ENCODE data around the gene ZDHHC20.

Gene ZDHHC20

GRCh38 chr13:21342699-21343442 lies 116.2 kb downstream of the ZDHHC20 start:
- H3K36me3 ChIP-seq (ENCODE audit: control insufficient read depth, insufficient read depth, low read length) = no peaks in the 10 kb centered on the region
- H3K9ac ChIP-seq (ENCODE audit: low read length) = no peak overlapping the region
- H3K27ac ChIP-seq (ENCODE audit: low read depth, low read length) = no peak overlapping the region
- no peaks in the 10 kb centered on the region for H3K27me3 ChIP-seq (ENCODE audit: control insufficient read depth, insufficient read depth, low read length)
- H3K9me3 ChIP-seq (ENCODE audit: control insufficient read depth, insufficient read depth, low read depth, low read length) = no peaks in the 10 kb centered on the region
- H3K4me1 ChIP-seq (ENCODE audit: control insufficient read depth, insufficient read depth, low read length) = peaks cover 12% of the 10 kb centered on the region
- H3K4me3 ChIP-seq (ENCODE audit: low read depth, low read length) = no peak overlapping the region

GRCh38 chr13:21341637-21342422 lies 117.3 kb downstream of the ZDHHC20 start:
- Histone ChIP-seq H3K27ac (ENCODE audit: low read depth, low read length) (no peak overlapping the region), H3K27me3 (ENCODE audit: control insufficient read depth, insufficient read depth, low read length) (no peaks in the 10 kb centered on the region), H3K9ac (ENCODE audit: low read length) (no peak overlapping the region), H3K36me3 (ENCODE audit: control insufficient read depth, insufficient read depth, low read length) (no peaks in the 10 kb centered on the region), H3K4me1 (ENCODE audit: control insufficient read depth, insufficient read depth, low read length) (peaks cover 18% of the 10 kb centered on the region), H3K4me3 (ENCODE audit: low read depth, low read length) (no peak overlapping the region), H3K9me3 (ENCODE audit: control insufficient read depth, insufficient read depth, low read depth, low read length) (no peaks in the 10 kb centered on the region)

- Histone ChIP-seq H3K4me1 (ENCODE audit: control insufficient read depth, insufficient read depth, low read length) (peaks cover 18% of the 10 kb centered on the region), H3K4me3 (ENCODE audit: low read depth, low read length) (no peak overlapping the region), H3K9ac (ENCODE audit: low read length) (no peak overlapping the region), H3K27ac (ENCODE audit: low read depth, low read length) (no peak overlapping the region), H3K27me3 (ENCODE audit: control insufficient read depth, insufficient read depth, low read length) (no peaks in the 10 kb centered on the region), H3K9me3 (ENCODE audit: control insufficient read depth, insufficient read depth, low read depth, low read length) (0 out of 2 replicates have a peak, but pooled peaks cover 3% of the 10 kb centered on the region), H3K36me3 (ENCODE audit: control insufficient read depth, insufficient read depth, low read length) (no peaks in the 10 kb centered on the region)
Observed at GRCh38 chr13:21338639-21339278, 120.3 kb downstream of the ZDHHC20 start.

- Histone ChIP-seq H3K4me3 (ENCODE audit: low read depth, low read length) (no peak overlapping the region), H3K27ac (ENCODE audit: low read depth, low read length) (no peak overlapping the region), H3K9ac (ENCODE audit: low read length) (no peak overlapping the region), H3K36me3 (ENCODE audit: control insufficient read depth, insufficient read depth, low read length) (no peaks in the 10 kb centered on the region), H3K27me3 (ENCODE audit: control insufficient read depth, insufficient read depth, low read length) (no peaks in the 10 kb centered on the region), H3K9me3 (ENCODE audit: control insufficient read depth, insufficient read depth, low read depth, low read length) (0 out of 2 replicates have a peak, but pooled peaks cover 3% of the 10 kb centered on the region), H3K4me1 (ENCODE audit: control insufficient read depth, insufficient read depth, low read length) (peaks cover 18% of the 10 kb centered on the region)
Observed at GRCh38 chr13:21338156-21338555, 120.9 kb downstream of the ZDHHC20 start.

GRCh38 chr13:21336609-21337349 lies 122.3 kb downstream of the ZDHHC20 start:
- Histone ChIP-seq H3K9me3 (ENCODE audit: control insufficient read depth, insufficient read depth, low read depth, low read length) (0 out of 2 replicates have a peak, but pooled peaks cover 3% of the 10 kb centered on the region), H3K9ac (ENCODE audit: low read length) (no peak overlapping the region)

DNA sequence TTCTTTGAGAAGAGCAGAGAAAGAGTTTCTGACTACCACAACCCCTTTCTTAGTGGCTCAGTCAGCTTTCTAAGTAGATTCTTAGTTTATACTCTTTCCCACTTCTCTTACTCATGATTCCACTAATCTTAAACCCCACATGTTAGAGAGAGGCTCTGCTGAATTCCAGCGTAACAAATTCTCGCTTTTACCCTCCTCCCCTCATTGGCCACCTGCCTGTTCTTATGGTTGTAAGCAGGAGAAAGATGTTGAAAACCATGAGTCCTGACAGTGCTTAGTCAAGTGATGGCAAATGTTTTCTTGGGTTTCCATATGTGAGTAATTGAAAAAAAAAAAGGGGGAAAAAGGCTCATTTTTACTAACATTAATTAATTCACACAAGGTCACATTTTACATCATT lies 125.9 kb downstream of the ZDHHC20 start:
- peaks cover 23% of the 10 kb centered on the region for H3K4me1 ChIP-seq (ENCODE audit: control insufficient read depth, insufficient read depth, low read length)
- H3K27ac ChIP-seq (ENCODE audit: low read depth, low read length) = no peak overlapping the region
- no peaks in the 10 kb centered on the region for H3K27me3 ChIP-seq (ENCODE audit: control insufficient read depth, insufficient read depth, low read length)
- 0 out of 2 replicates have a peak, but pooled peaks cover 3% of the 10 kb centered on the region for H3K9me3 ChIP-seq (ENCODE audit: control insufficient read depth, insufficient read depth, low read depth, low read length)
- no peak overlapping the region for H3K4me3 ChIP-seq (ENCODE audit: low read depth, low read length)
- no peaks in the 10 kb centered on the region for H3K36me3 ChIP-seq (ENCODE audit: control insufficient read depth, insufficient read depth, low read length)
- no peak overlapping the region for H3K9ac ChIP-seq (ENCODE audit: low read length)

More at GRCh38 chr13:21336609-21337349, 122.3 kb downstream of the ZDHHC20 start:
- H3K4me3 ChIP-seq (ENCODE audit: low read depth, low read length) = no peak overlapping the region
- H3K27me3 ChIP-seq (ENCODE audit: control insufficient read depth, insufficient read depth, low read length) = no peaks in the 10 kb centered on the region
- no peaks in the 10 kb centered on the region for H3K36me3 ChIP-seq (ENCODE audit: control insufficient read depth, insufficient read depth, low read length)
- H3K4me1 ChIP-seq (ENCODE audit: control insufficient read depth, insufficient read depth, low read length) = peaks cover 18% of the 10 kb centered on the region
- no peak overlapping the region for H3K27ac ChIP-seq (ENCODE audit: low read depth, low read length)

DNA sequence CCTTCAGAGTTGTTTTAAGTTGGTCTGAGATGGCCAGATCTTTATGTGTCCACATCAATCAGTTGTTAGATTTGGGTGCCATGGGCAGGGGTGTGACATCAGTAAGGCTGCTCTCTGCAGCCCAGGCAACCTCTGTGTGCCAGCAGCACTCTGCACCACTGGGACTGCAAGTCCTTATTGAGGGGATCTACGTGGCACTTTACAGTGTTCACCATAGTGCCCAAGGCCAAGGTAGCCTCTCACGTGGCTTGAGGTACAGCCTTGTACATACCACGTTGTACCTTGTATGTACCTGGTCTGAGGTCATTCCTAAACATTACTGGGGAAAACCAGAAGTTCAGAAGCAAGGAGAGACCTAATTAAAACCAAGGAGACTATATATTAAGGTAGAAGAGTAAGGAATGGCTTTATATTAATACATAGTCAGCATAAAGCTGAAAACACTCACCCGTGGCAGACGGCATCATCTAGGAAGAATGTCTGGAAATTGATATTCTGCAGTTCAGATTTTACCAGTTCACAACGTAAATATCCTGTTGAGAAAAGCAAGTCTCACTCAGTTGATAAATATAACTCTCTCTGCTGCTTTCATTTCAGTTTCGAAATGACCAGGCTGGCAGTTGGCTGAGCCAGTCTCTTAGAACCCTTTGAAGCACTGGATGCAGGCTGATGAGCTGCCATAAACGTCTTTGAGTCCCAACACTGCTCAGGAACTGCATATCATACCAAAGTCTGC lies 128.8 kb downstream of the ZDHHC20 start:
- no peak overlapping the region for H3K4me3 ChIP-seq (ENCODE audit: low read depth, low read length)
- no peak overlapping the region for H3K27ac ChIP-seq (ENCODE audit: low read depth, low read length)
- H3K27me3 ChIP-seq (ENCODE audit: control insufficient read depth, insufficient read depth, low read length) = peaks cover 27% of the 10 kb centered on the region
- H3K9ac ChIP-seq (ENCODE audit: low read length) = no peak overlapping the region
- H3K4me1 ChIP-seq (ENCODE audit: control insufficient read depth, insufficient read depth, low read length) = peaks cover 38% of the 10 kb centered on the region
- H3K9me3 ChIP-seq (ENCODE audit: control insufficient read depth, insufficient read depth, low read depth, low read length) = 0 out of 2 replicates have a peak, but pooled peaks cover under 1% of the 10 kb centered on the region
- no peaks in the 10 kb centered on the region for H3K36me3 ChIP-seq (ENCODE audit: control insufficient read depth, insufficient read depth, low read length)

DNA sequence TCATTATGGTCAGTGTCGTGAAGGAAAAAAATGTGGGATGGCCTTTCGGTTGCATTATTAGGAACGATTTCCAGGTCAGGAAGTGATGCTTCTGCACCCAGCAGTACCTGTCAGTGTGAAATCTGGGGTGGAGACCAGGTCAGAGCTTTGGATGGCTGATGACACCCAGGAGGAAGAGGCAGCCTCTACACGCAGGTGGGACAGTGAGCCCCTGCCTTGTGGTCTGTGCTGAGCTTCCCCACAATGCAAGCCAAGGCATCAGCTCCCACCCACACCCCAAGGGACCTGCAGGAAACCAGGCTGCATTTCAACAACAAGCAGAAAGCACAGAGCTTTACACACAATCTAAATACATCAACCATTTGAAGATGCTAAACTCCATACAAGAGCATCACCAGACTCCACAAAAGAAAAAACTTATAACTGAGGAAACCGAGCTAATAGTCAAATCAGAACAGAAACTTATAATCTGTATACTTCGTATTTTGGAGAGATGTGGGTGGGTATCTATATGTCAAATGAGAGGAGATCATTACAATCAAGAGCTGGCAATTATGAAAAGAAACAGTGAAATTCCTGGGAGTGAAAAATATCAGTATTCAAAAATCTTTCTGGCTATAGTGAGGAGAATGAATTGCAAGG lies 130.1 kb downstream of the ZDHHC20 start:
- no peak overlapping the region for H3K4me3 ChIP-seq (ENCODE audit: low read depth, low read length)
- H3K27me3 ChIP-seq (ENCODE audit: control insufficient read depth, insufficient read depth, low read length) = peaks cover 27% of the 10 kb centered on the region
- no peaks in the 10 kb centered on the region for H3K36me3 ChIP-seq (ENCODE audit: control insufficient read depth, insufficient read depth, low read length)
- no peak overlapping the region for H3K9ac ChIP-seq (ENCODE audit: low read length)
- H3K4me1 ChIP-seq (ENCODE audit: control insufficient read depth, insufficient read depth, low read length) = peaks cover 38% of the 10 kb centered on the region
- no peaks in the 10 kb centered on the region for H3K9me3 ChIP-seq (ENCODE audit: control insufficient read depth, insufficient read depth, low read depth, low read length)
- H3K27ac ChIP-seq (ENCODE audit: low read depth, low read length) = no peak overlapping the region

- Histone ChIP-seq H3K9me3 (ENCODE audit: control insufficient read depth, insufficient read depth, low read depth, low read length) (no peaks in the 10 kb centered on the region), H3K9ac (ENCODE audit: low read length) (peak overlapping the region; percentile 80), H3K27ac (ENCODE audit: low read depth, low read length) (no peak overlapping the region), H3K27me3 (ENCODE audit: control insufficient read depth, insufficient read depth, low read length) (peaks cover 27% of the 10 kb centered on the region), H3K4me3 (ENCODE audit: low read depth, low read length) (peak overlapping the region; percentile 58; the same call in 1 of the 2 replicates), H3K36me3 (ENCODE audit: control insufficient read depth, insufficient read depth, low read length) (no peaks in the 10 kb centered on the region), H3K4me1 (ENCODE audit: control insufficient read depth, insufficient read depth, low read length) (peaks cover 38% of the 10 kb centered on the region)
Observed at GRCh38 chr13:21328201-21328600, 130.9 kb downstream of the ZDHHC20 start.
